GM21576 (cell line): ENCODE results near the gene MMP24.

ENCODE experiments used
- ATAC-seq: cut with Tn5 transposase; IDR thresholded peaks from one replicate; pipeline ENCODE4 v1.9.1; 2021; ENCODE audit warnings: mild to moderate bottlenecking, moderate library complexity; ENCODE audit not compliant: unreplicated experiment

MMP24 gene

GRCh38 chr20:35276408-35276807, 49.9 kb downstream of the MMP24 start:
- no peak for ATAC-seq

- ATAC-seq = no peak
These were observed 50.6 kb downstream of the MMP24 start for GRCh38 chr20:35277127-35277526.

- peak; percentile 73 for ATAC-seq
These were observed 51.3 kb downstream of the MMP24 start, which contains the start of gene MMP24OS for GRCh38 chr20:35277531-35278395. TSS of gene MMP24OS (minus strand) at chr20:35278122. CDS start at chr20:35277929, 193 bp downstream.

- no peak for ATAC-seq
These were observed 52.5 kb downstream of the MMP24 start for GRCh38 chr20:35279040-35279439.

- ATAC-seq = no peak
These were observed 53.2 kb downstream of the MMP24 start for GRCh38 chr20:35279533-35280174.

GRCh38 chr20:35280523-35280922, 54.0 kb downstream of the MMP24 start:
- ATAC-seq = no peak

GRCh38 chr20:35281506-35282101, 55.1 kb downstream of the MMP24 start:
- ATAC-seq = no peak

- ATAC-seq = no peak
These were observed 57.2 kb downstream of the MMP24 start for GRCh38 chr20:35283441-35284266.

- ATAC-seq = peak; percentile 66
These were observed 57.9 kb downstream of the MMP24 start, which contains the start of gene EIF6 for GRCh38 chr20:35284267-35284991. TSS of gene EIF6 (minus strand) at chr20:35284772. CDS start at chr20:35284487, 285 bp downstream.

GRCh38 chr20:35284992-35285805, 58.7 kb downstream of the MMP24 start:
- peak; percentile 9 for ATAC-seq

- ATAC-seq = no peak
These were observed 59.3 kb downstream of the MMP24 start for GRCh38 chr20:35285806-35286076.

- no peak for ATAC-seq
These were observed 59.8 kb downstream of the MMP24 start for GRCh38 chr20:35286077-35286898.

GRCh38 chr20:35286899-35287508, 60.5 kb downstream of the MMP24 start:
- ATAC-seq = no peak

GRCh38 chr20:35287509-35288324, 61.2 kb downstream of the MMP24 start:
- no peak for ATAC-seq

GRCh38 chr20:35288325-35289060, 62.0 kb downstream of the MMP24 start:
- no peak for ATAC-seq

GRCh38 chr20:35290186-35290886, 63.8 kb downstream of the MMP24 start:
- ATAC-seq = no peak
